ENCODE data around the gene OR2L5.

Gene OR2L5

DNA sequence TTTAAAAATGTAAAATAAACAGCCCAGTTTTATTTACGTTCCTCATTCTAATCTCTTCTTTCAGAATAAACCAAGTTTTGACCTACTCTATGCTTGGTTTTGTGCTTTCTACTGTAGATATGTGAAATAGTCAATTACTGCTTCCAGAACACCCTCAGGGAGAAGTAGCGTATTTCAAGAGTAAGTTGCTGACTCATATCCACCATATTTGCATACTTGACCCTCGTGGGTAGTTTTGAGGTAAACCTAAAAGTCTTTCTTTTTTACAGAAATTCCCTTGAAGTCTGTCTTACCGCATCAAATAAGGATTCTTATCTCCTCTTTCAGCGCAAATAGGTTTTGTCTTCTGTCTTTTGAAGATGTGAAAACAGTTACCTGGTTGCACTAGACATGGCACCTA is 31.7 kb downstream of the OR2L5 start:
- Histone ChIP-seq H3K4me3 (ENCODE audit: low read depth in 1 of 2, low read length in 2 of 2) (no peak overlapping the region), H3K36me3 (ENCODE audit: control insufficient read depth in 1 of 2, insufficient read depth in 2 of 2, low read length in 2 of 2) (no peaks in the 10 kb centered on the region), H3K9ac (ENCODE audit: low read depth in 1 of 2, low read length in 2 of 2) (no peak overlapping the region), H3K4me1 (ENCODE audit: control insufficient read depth in 1 of 2, insufficient read depth in 2 of 2, low read length in 2 of 2) (no peaks in the 10 kb centered on the region), H3K27ac (ENCODE audit: low read depth, low read length) (no peak overlapping the region), H3K27me3 (ENCODE audit: control insufficient read depth in 1 of 2, insufficient read depth in 2 of 2, low read length in 2 of 2) (no peaks in the 10 kb centered on the region), H3K9me3 (ENCODE audit: control insufficient read depth in 1 of 2, low read length in 2 of 2) (peaks cover 6 to 8% of the 10 kb centered on the region in 2 donors)

DNA sequence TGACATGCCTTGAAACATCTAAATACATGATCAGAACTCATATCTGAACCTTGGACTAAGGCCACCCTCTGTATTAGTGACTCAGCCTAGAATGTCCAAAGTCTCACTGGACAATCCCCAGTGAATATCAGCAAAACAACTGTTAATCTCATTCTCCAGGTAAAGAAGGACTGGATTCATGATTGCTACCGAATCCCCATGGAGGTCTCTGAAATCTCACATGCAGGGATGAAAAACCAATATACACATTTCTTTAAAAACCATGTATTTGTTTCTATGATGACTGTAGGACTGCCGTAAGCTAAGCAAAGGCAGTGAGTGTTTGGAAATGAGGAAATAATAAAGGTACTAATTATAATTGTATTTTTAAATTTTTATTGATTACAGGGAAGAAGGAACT is 33.1 kb downstream of the OR2L5 start, which contains the start of gene OR2L3:
Gene OR2L3 (plus strand): TSS at position 301 of the 400 bp plus-strand sequence. CDS start 13,846 bp downstream, outside the sequence.
- Histone ChIP-seq H3K4me3 (ENCODE audit: low read depth in 1 of 2, low read length in 2 of 2) (no peak within 1 kb of the TSS), H3K9me3 (ENCODE audit: control insufficient read depth in 1 of 2, low read length in 2 of 2) (peaks cover 6 to 8% of the 10 kb centered on the region in 2 donors), H3K9ac (ENCODE audit: low read depth in 1 of 2, low read length in 2 of 2) (no peak within 1 kb of the TSS), H3K36me3 (ENCODE audit: control insufficient read depth in 1 of 2, insufficient read depth in 2 of 2, low read length in 2 of 2) (no peaks in the 10 kb centered on the region), H3K27me3 (ENCODE audit: control insufficient read depth in 1 of 2, insufficient read depth in 2 of 2, low read length in 2 of 2) (no peaks in the 10 kb centered on the region), H3K27ac (ENCODE audit: low read depth, low read length) (no peak within 1 kb of the TSS), H3K4me1 (ENCODE audit: control insufficient read depth in 1 of 2, insufficient read depth in 2 of 2, low read length in 2 of 2) (no peaks in the 10 kb centered on the region)

DNA sequence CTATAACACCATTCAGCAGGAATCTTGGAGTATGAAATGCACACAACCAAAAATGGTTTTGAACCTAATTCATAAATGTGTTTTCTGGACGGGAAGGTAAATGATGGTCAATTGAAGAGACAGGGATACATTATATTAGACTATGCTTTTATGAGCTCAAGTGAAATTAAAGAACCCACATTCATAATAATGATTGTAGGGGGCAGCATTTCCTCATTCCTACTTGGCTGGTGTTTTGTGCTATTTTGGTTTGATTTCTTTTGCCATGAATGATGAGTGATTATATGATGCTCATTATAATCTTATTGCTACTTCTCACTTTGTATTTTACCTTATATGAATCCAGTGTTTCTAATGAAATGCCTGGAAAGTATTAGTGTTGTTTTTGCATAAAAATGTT is 33.5 kb downstream of the OR2L5 start:
- no peaks in the 10 kb centered on the region for H3K27me3 ChIP-seq (ENCODE audit: control insufficient read depth in 1 of 2, insufficient read depth in 2 of 2, low read length in 2 of 2)
- H3K4me1 ChIP-seq (ENCODE audit: control insufficient read depth in 1 of 2, insufficient read depth in 2 of 2, low read length in 2 of 2): no peaks in the 10 kb centered on the region
- no peak overlapping the region for H3K27ac ChIP-seq (ENCODE audit: low read depth, low read length)
- no peak overlapping the region for H3K4me3 ChIP-seq (ENCODE audit: low read depth in 1 of 2, low read length in 2 of 2)
- H3K9me3 ChIP-seq (ENCODE audit: control insufficient read depth in 1 of 2, low read length in 2 of 2): peaks cover 6 to 8% of the 10 kb centered on the region in 2 donors
- no peaks in the 10 kb centered on the region for H3K36me3 ChIP-seq (ENCODE audit: control insufficient read depth in 1 of 2, insufficient read depth in 2 of 2, low read length in 2 of 2)
- H3K9ac ChIP-seq (ENCODE audit: low read depth in 1 of 2, low read length in 2 of 2): no peak overlapping the region

DNA sequence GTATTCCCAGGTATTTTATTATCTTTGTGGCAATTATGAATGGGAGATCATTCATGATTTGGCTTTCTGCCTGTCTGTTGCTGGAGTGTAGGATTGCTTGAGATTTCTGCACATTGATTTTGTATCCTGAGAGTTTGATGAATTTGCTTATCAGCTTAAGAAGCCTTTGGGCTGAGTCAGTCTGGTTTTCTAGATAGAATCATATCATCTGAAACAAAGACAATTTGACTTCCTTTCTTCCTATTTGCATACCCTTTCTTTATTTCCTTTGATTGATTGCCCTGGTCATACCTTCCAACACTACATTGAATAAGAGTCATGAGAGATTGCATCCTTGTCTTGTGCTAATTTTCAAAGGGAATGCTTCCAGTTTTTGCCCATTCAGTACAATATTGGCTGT is 41.2 kb downstream of the OR2L5 start:
- H3K27me3 ChIP-seq (ENCODE audit: control insufficient read depth in 1 of 2, insufficient read depth in 2 of 2, low read length in 2 of 2): no peaks in the 10 kb centered on the region
- H3K4me3 ChIP-seq (ENCODE audit: low read depth in 1 of 2, low read length in 2 of 2): no peak overlapping the region

DNA sequence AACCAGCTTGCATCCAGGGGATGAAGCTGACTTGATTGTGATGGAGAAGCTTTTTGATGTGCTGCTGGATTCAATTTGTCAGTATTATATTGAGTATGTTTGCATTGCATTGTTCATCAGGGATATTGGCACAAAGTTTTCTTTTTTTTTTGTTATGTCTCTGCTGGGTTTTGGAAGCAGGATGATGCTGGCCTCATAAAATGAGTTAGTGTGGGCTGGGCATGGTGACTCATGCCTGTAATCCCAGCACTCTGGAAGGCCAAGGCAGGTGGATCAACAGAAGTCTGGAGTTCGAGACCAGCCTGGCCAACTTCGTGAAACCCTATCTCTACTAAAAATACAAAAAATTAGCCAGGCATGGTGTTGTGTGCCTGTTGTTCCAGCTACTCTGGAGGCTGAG is 41.8 kb downstream of the OR2L5 start:
- Histone ChIP-seq H3K9me3 (ENCODE audit: control insufficient read depth in 1 of 2, low read length in 2 of 2) (peaks cover 5 to 16% of the 10 kb centered on the region in 2 donors), H3K27me3 (ENCODE audit: control insufficient read depth in 1 of 2, insufficient read depth in 2 of 2, low read length in 2 of 2) (no peaks in the 10 kb centered on the region), H3K36me3 (ENCODE audit: control insufficient read depth in 1 of 2, insufficient read depth in 2 of 2, low read length in 2 of 2) (no peaks in the 10 kb centered on the region), H3K27ac (ENCODE audit: low read depth, low read length) (no peak overlapping the region), H3K4me1 (ENCODE audit: control insufficient read depth in 1 of 2, insufficient read depth in 2 of 2, low read length in 2 of 2) (no peaks in the 10 kb centered on the region), H3K9ac (ENCODE audit: low read depth in 1 of 2, low read length in 2 of 2) (no peak overlapping the region), H3K4me3 (ENCODE audit: low read depth in 1 of 2, low read length in 2 of 2) (no peak overlapping the region)

More for the DNA sequence above, 41.2 kb downstream of the OR2L5 start:
- no peak overlapping the region for H3K27ac ChIP-seq (ENCODE audit: low read depth, low read length)
- no peaks in the 10 kb centered on the region for H3K36me3 ChIP-seq (ENCODE audit: control insufficient read depth in 1 of 2, insufficient read depth in 2 of 2, low read length in 2 of 2)
- no peaks in the 10 kb centered on the region for H3K4me1 ChIP-seq (ENCODE audit: control insufficient read depth in 1 of 2, insufficient read depth in 2 of 2, low read length in 2 of 2)
- H3K9ac ChIP-seq (ENCODE audit: low read depth in 1 of 2, low read length in 2 of 2): no peak overlapping the region
- H3K9me3 ChIP-seq (ENCODE audit: control insufficient read depth in 1 of 2, low read length in 2 of 2): peaks cover 5 to 14% of the 10 kb centered on the region in 2 donors

DNA sequence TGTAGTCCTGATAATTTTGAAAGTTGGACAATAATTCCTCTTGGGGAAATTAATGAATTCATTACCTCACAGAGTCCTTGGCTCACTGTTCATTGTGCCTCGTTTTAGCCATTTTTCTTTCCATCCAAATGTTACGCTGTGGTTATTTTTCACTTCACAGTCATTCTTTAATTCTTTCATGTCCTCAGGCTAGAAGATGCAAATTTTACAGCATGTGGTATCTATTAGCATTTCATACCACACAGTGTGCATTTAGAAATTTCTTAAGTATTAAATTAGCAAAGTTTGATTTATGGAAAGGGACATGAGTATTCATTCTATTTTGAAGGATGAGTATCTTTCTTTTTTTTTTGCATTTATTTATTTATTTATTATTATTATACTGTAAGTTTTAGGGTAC is 51.6 kb downstream of the OR2L5 start:
- Histone ChIP-seq H3K9me3 (ENCODE audit: control insufficient read depth in 1 of 2, low read length in 2 of 2) (peaks cover 2 to 10% of the 10 kb centered on the region in 2 donors), H3K27ac (ENCODE audit: low read depth, low read length) (no peak overlapping the region), H3K36me3 (ENCODE audit: control insufficient read depth in 1 of 2, insufficient read depth in 2 of 2, low read length in 2 of 2) (no peaks in the 10 kb centered on the region)

DNA sequence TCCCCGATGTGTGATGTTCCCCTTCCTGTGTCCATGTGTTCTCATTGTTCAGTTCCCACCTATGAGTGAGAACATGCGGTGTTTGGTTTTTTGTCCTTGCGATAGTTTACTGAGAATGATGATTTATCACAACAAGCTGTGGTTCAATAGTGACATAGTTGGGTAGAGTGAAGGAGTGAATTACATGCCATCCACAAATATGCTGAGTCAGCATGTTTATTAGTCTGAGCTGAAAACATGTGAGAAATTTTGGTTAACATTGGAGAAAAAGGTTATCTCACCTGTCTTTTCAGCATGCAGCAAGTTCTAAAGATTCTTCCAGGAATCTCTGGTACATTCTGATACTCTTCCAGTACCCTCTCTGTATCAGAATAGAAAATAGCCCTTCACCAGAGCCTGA is 52.1 kb downstream of the OR2L5 start:
- H3K4me3 ChIP-seq (ENCODE audit: low read depth in 1 of 2, low read length in 2 of 2): no peak overlapping the region
- H3K27ac ChIP-seq (ENCODE audit: low read depth, low read length): no peak overlapping the region
- H3K4me1 ChIP-seq (ENCODE audit: control insufficient read depth in 1 of 2, insufficient read depth in 2 of 2, low read length in 2 of 2): no peaks in the 10 kb centered on the region
- no peak overlapping the region for H3K9ac ChIP-seq (ENCODE audit: low read depth in 1 of 2, low read length in 2 of 2)
- H3K9me3 ChIP-seq (ENCODE audit: control insufficient read depth in 1 of 2, low read length in 2 of 2): peaks cover 2 to 10% of the 10 kb centered on the region in 2 donors
- no peaks in the 10 kb centered on the region for H3K36me3 ChIP-seq (ENCODE audit: control insufficient read depth in 1 of 2, insufficient read depth in 2 of 2, low read length in 2 of 2)
- no peaks in the 10 kb centered on the region for H3K27me3 ChIP-seq (ENCODE audit: control insufficient read depth in 1 of 2, insufficient read depth in 2 of 2, low read length in 2 of 2)

More for the DNA sequence above, 51.6 kb downstream of the OR2L5 start:
- H3K4me1 ChIP-seq (ENCODE audit: control insufficient read depth in 1 of 2, insufficient read depth in 2 of 2, low read length in 2 of 2): no peaks in the 10 kb centered on the region
- no peaks in the 10 kb centered on the region for H3K27me3 ChIP-seq (ENCODE audit: control insufficient read depth in 1 of 2, insufficient read depth in 2 of 2, low read length in 2 of 2)
- no peak overlapping the region for H3K9ac ChIP-seq (ENCODE audit: low read depth in 1 of 2, low read length in 2 of 2)
- no peak overlapping the region for H3K4me3 ChIP-seq (ENCODE audit: low read depth in 1 of 2, low read length in 2 of 2)
